Heart left ventricle (tissue), 16 donors: ENCODE measurements around the gene OSMR. TPM values are rescaled to one million over a fixed set of nuclear protein-coding genes. Genes with fewer than 3 reads are reported as not detected.

ENCODE experiments used
- ATAC-seq, 4 donors: fragments of 200-7000 bp; cut with Tn5 transposase; one replicate each; pipeline ENCODE4 v1.9.1; 2020 to 2022; ENCODE audit warnings: moderate library complexity in 4 of 4, mild to moderate bottlenecking in 3 of 4, moderate number of reproducible peaks in 1 of 4
- DNase-seq, 5 donors: peaks; one replicate each; pipeline ENCODE4 v3.0.0-alpha.2; 2020
- H3K27ac ChIP-seq, 12 donors: fragments of 200-600 bp; sonication (generic) in 4 of 12; one replicate each; pipeline versions ENCODE4 v1.5.0 to v1.8.0; 2016 to 2022; ENCODE audit warnings: mild to moderate bottlenecking in 2 of 12
- H3K27me3 ChIP-seq, 9 donors: fragments of 200-600 bp; sonication (generic) in 2 of 9; one replicate each; pipeline versions ENCODE4 v1.5.1 to v1.8.0; 2016 to 2022; ENCODE audit warnings: mild to moderate bottlenecking in 3 of 9
- H3K36me3 ChIP-seq, 9 donors: fragments of 200-600 bp; sonication (generic) in 2 of 9; one replicate each; pipeline versions ENCODE4 v1.5.0 to v1.8.0; 2018 to 2022; ENCODE audit warnings: mild to moderate bottlenecking in 2 of 9
- H3K4me1 ChIP-seq, 12 donors: fragments of 200-600 bp; sonication (generic) in 4 of 12; one replicate each; pipeline versions ENCODE4 v1.5.0 to v1.8.0; 2016 to 2022; ENCODE audit warnings: mild to moderate bottlenecking in 3 of 12
- H3K4me3 ChIP-seq, 12 donors: fragments of 200-600 bp; sonication (generic) in 4 of 12; one replicate each; pipeline versions ENCODE4 v1.5.0 to v1.8.0; 2017 to 2022; ENCODE audit warnings: mild to moderate bottlenecking in 9 of 12, moderate library complexity in 4 of 12
- H3K9me3 ChIP-seq, 12 donors: fragments of 200-600 bp; sonication (generic) in 4 of 12; one replicate each; pipeline versions ENCODE4 v1.5.0 to v1.8.0; 2016 to 2022; ENCODE audit warnings: mild to moderate bottlenecking in 1 of 12
- CTCF ChIP-seq, 12 donors: fragments of 200-600 bp; sonication (generic) in 4 of 12; IDR thresholded peaks; one replicate each; pipeline versions ENCODE4 v1.5.0 to v1.8.0; 2018 to 2022; ENCODE audit warnings: antibody characterized with exemption in 12 of 12, mild to moderate bottlenecking in 5 of 12
- POLR2A ChIP-seq, 2 donors: fragments of 450-650 bp; IDR thresholded peaks; one replicate each; pipeline ENCODE4 v1.6.1; 2017; ENCODE audit warnings: antibody characterized with exemption in 2 of 2, mild to moderate bottlenecking in 2 of 2, moderate library complexity in 2 of 2
- WGBS, 4 donors: extraction: QIAGEN DNeasy Blood & Tissue Kit in 2 of 4; methylation state at CpG; one replicate each; pipeline versions ENCODE4 v1.1.5 to v1.1.7; 2013 to 2018; 5-methylcytosine and 5-hydroxymethylcytosine counted together
- intact Hi-C, 10 donors: fragments of 100-400 bp; cut with DNase I; formaldehyde crosslinking; loops; one replicate each; pipeline versions ENCODE4 v1.11.1 to v1.14.2; 2022
- polyA plus RNA-seq, 2 donors: library from polyadenylated mRNA; stranded (reverse); fragments of 200-250 nt; gene quantifications; one replicate each; pipeline ENCODE4 v1.2.3, GENCODE V29; 2013
- total RNA-seq, 9 donors: library from RNA; depleted of rRNA in 2 of 9; stranded (reverse); fragments of >200 nt in 2 of 9; fragmentation: NEBNext Ultra II Directional in 3 of 9; extraction: Animal tissue kit (Norgen Biotek cat#: 25700) in 3 of 9; gene quantifications; one replicate each; pipeline versions ENCODE4 v1.1.0 to v1.2.4, GENCODE V29; 2016 to 2023
- donor health status: ischemic (EF 13 %, LVEDD 7.1; RV severe dilation, severe dysfunction).
- donor health status: healthy with polysubstance abuse.
- donor health status: DM: no; HTN: yes; CAD: no.
- donor health status: DM: no; HTN: no; CAD: no.
- donor health status: ischemic (EF 25% LVEDD 6.9; RV normal size, moderate dysfunction).
- donor health status: ischemic (EF 25% LVEDD 5.7; RV mildly dilated, moderate dysfunction).
- donor health status: healthy.
- donor health status: DM: yes; HTN: yes; CAD: no.
- donor health status: ischemic (EF 35%, LVEDD 5.7; RV mildly dilated, moderate dysfunction).
- donor health status: nonischemic (EF 11% LVEDD 7.7; RV severe dilation, severe dysfunction).
- donor health status: DM: yes; HTN: yes; CAD: no.
- donor health status: PGD.
- donor health status: ischemic (EF 29% LVEDD 5.4; RV normal size, mild dysfunction).
- donor health status: nonischemic (EF 23%, LVEDD 6.1; RV moderate dilation, normal function).

Gene OSMR
- total and polyA plus RNA-seq, 11 donors = 4.2 to 39.2 (median 12.0) TPM

- ATAC-seq (no peak), DNase-seq (no peak)
- TF ChIP-seq CTCF (IDR thresholded peaks at IDR 0.05) (no peak), POLR2A (IDR thresholded peaks at IDR 0.05) (no peak)
- 91 to 96% (median 95%) methylated on average over 5 of the region's 5 CpGs for WGBS, 4 donors
- Histone ChIP-seq H3K27me3 (no peaks in the 10 kb centered on the region), H3K9me3 (no peaks in the 10 kb centered on the region), H3K27ac (no peak overlapping the region), H3K36me3 (peaks cover 0 to 66% (median 44%) of the 10 kb centered on the region in 9 donors), H3K4me3 (no peak overlapping the region), H3K4me1 (peaks cover 0 to 7% (median 0%) of the 10 kb centered on the region in 12 donors)
- intact Hi-C loops = no loop called here
These were observed 32.7 kb downstream of the OSMR start for GRCh38 chr5:38878391-38879077.

- Histone ChIP-seq H3K36me3 (peaks cover 0 to 66% (median 46%) of the 10 kb centered on the region in 9 donors), H3K4me1 (peaks cover 0 to 7% (median 0%) of the 10 kb centered on the region in 12 donors), H3K9me3 (no peaks in the 10 kb centered on the region), H3K4me3 (no peak overlapping the region), H3K27ac (no peak overlapping the region), H3K27me3 (no peaks in the 10 kb centered on the region)
- intact Hi-C loops = no loop called here
- WGBS, 4 donors = 96 to 98% (median 97%) methylated on average over 7 of the region's 7 CpGs
- DNase-seq (no peak), ATAC-seq (no peak)
- TF ChIP-seq CTCF (IDR thresholded peaks at IDR 0.05) (no peak), POLR2A (IDR thresholded peaks at IDR 0.05) (no peak)
These were observed 33.3 kb downstream of the OSMR start for GRCh38 chr5:38879078-38879460.

- intact Hi-C loops = no loop called here
These were observed 38.0 kb downstream of the OSMR start for GRCh38 chr5:38883842-38884241.

GRCh38 chr5:38885208-38885607, 39.4 kb downstream of the OSMR start:
- Histone ChIP-seq H3K27ac (no peak overlapping the region), H3K9me3 (no peaks in the 10 kb centered on the region), H3K4me1 (peaks cover 0 to 4% (median 0%) of the 10 kb centered on the region in 12 donors), H3K27me3 (no peaks in the 10 kb centered on the region), H3K36me3 (peaks cover 0 to 73% (median 48%) of the 10 kb centered on the region in 9 donors), H3K4me3 (no peak overlapping the region)
- intact Hi-C loops = no loop called here
- ATAC-seq = no peak
- no peak for DNase-seq
- TF ChIP-seq CTCF (IDR thresholded peaks at IDR 0.05) = no peak
- TF ChIP-seq POLR2A (IDR thresholded peaks at IDR 0.05) = no peak
- 91 to 96% (median 93%) methylated on average over 3 of the region's 3 CpGs for WGBS, 4 donors

More at GRCh38 chr5:38883842-38884241, 38.0 kb downstream of the OSMR start:
- ATAC-seq = no peak
- Histone ChIP-seq H3K4me3 (no peak overlapping the region), H3K27me3 (no peaks in the 10 kb centered on the region), H3K9me3 (no peaks in the 10 kb centered on the region), H3K36me3 (peaks cover 0 to 73% (median 52%) of the 10 kb centered on the region in 9 donors), H3K27ac (no peak overlapping the region), H3K4me1 (peaks cover 0 to 4% (median 0%) of the 10 kb centered on the region in 12 donors)
- 53 to 64% (median 61%) methylated on average over 3 of the region's 3 CpGs for WGBS, 4 donors
- no peak for DNase-seq
- TF ChIP-seq CTCF (IDR thresholded peaks at IDR 0.05) (no peak), POLR2A (IDR thresholded peaks at IDR 0.05) (no peak)
